ENCODE measurements around the gene MCU.

GRCh38 chr10:72918352-72918751 lies 226.4 kb downstream of the MCU start:
- no peak for TF ChIP-seq CTCF (IDR thresholded peaks at IDR 0.05 in 8 of 11, conservative IDR thresholded peaks at IDR 0.05 in 3 of 11)
- no peak for TF ChIP-seq POLR2A (IDR thresholded peaks at IDR 0.05)

All from spleen (tissue), 7 donors.